Measurements from ENCODE around the gene PTGIS.

DNA sequence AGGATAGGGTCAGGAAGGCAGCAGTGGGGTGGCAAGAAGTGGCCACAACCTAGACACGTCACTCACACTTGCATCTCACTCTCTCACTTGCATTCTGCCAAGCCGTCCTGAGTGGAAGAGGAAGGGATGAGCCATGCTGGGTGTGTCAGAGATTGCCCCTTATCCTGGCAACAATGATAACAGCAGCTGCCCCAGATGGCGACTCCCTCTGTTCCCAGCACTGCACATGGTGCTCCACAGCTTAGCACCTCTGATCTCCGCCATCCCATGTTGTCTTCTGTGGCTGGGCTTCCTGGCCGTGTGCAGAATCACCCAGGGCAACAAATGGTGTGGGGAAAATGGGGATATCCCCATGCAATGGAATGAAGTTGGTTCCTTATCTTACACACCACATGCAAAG lies 96.5 kb downstream of the PTGIS start:
- TF ChIP-seq, protein P1, sequence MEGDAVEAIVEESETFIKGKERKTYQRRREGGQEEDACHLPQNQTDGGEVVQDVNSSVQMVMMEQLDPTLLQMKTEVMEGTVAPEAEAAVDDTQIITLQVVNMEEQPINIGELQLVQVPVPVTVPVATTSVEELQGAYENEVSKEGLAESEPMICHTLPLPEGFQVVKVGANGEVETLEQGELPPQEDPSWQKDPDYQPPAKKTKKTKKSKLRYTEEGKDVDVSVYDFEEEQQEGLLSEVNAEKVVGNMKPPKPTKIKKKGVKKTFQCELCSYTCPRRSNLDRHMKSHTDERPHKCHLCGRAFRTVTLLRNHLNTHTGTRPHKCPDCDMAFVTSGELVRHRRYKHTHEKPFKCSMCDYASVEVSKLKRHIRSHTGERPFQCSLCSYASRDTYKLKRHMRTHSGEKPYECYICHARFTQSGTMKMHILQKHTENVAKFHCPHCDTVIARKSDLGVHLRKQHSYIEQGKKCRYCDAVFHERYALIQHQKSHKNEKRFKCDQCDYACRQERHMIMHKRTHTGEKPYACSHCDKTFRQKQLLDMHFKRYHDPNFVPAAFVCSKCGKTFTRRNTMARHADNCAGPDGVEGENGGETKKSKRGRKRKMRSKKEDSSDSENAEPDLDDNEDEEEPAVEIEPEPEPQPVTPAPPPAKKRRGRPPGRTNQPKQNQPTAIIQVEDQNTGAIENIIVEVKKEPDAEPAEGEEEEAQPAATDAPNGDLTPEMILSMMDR (optimal IDR thresholded peaks at IDR 0.05 in 1 of 3, IDR thresholded peaks at IDR 0.05 in 1 of 3, conservative IDR thresholded peaks at IDR 0.05 in 1 of 3; ENCODE audit: extremely low read depth in 1 of 3, insufficient read depth in 2 of 3, low read length in 3 of 3) = no peak
- no peak for TF ChIP-seq EZH2 (IDR thresholded peaks at IDR 0.05; ENCODE audit: low read length)

Measured in keratinocyte (primary cell).